Mucosa of rectum (tissue), 2 donors: Measurements from ENCODE around the gene TMC3.
A peak's percentile ranks its signal among the peaks of the same experiment; 100 is the strongest.

Source experiments
- H3K27ac ChIP-seq, 2 donors: one replicate each; pipeline ENCODE4 v1.7.0; 2013; ENCODE audit warnings: inconsistent platforms in 2 of 2, low read depth in 2 of 2, low read length in 2 of 2
- H3K27me3 ChIP-seq, 2 donors: one replicate each; pipeline ENCODE4 v1.7.0; 2013; ENCODE audit warnings: low read length in 2 of 2; ENCODE audit not compliant: control insufficient read depth in 2 of 2, insufficient read depth in 2 of 2
- H3K36me3 ChIP-seq, 2 donors: one replicate each; pipeline ENCODE4 v1.7.0; 2013; ENCODE audit warnings: low read length in 2 of 2; ENCODE audit not compliant: control insufficient read depth in 2 of 2, insufficient read depth in 2 of 2
- H3K4me1 ChIP-seq, 2 donors: one replicate each; pipeline ENCODE4 v1.7.0; 2013; ENCODE audit warnings: low read length in 2 of 2, mild to moderate bottlenecking in 1 of 2; ENCODE audit not compliant: control insufficient read depth in 2 of 2, insufficient read depth in 2 of 2
- H3K4me3 ChIP-seq, 2 donors: one replicate each; pipeline ENCODE4 v1.7.0; 2013; ENCODE audit warnings: low read length in 2 of 2
- H3K9ac ChIP-seq, 2 donors: one replicate each; pipeline ENCODE4 v1.7.0; 2013; ENCODE audit warnings: low read length in 2 of 2, low read depth in 1 of 2, mild to moderate bottlenecking in 1 of 2
- H3K9me3 ChIP-seq, 2 donors: one replicate each; pipeline ENCODE4 v1.7.0; 2013; ENCODE audit warnings: low read length in 2 of 2; ENCODE audit not compliant: control insufficient read depth in 2 of 2
- donor health status: healthy.
- donor health status: Normal muscosa, but diverticular disease.

Gene TMC3

DNA sequence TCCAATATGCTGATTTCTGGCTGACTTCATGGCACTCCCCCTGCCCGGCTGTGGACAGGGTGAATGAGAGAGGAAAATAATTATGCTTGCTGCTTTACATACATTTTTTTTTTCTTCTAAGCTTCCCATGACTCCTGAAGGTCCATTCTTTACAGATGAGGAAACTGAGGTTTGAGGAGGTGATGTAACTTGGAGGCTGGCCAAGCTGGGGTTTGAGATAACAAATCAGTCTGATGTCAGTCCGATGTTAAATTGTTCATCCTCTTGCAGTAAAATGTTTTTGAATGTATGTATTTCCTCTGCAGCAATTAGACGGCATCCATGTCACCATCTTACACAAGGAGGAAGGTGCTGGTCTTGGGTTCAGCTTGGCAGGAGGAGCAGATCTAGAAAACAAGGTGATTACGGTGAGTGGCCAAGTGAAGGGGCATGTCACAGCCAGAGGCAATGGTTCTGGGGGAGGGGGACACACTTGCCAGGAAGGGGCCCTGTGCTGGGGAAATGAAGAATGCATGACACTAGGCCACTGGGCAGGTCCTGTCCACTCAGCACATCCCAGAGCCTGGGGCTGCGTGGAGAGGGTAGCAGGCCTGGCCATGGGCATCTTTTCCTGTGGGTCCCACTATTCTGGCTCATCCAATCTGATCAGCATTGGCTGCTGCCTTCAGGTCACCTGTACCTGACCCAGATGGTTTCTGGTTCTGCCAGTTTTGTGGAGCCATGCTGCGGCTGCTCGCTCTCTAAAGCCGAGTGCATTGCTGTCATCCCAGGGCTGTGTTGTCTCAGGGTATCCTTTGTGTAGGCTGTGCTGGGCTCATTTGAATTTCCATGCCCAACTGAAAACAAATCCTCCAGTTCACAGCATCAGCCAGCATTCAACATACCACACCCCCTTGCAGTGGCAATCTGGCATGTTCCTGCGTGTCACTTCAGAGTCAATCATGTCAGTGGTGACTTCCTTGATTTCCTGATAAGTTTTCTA is 70.5 kb downstream of the TMC3 start:
- Histone ChIP-seq H3K4me1 (peaks cover 9 to 15% of the 10 kb centered on the region in 2 donors), H3K9ac (no peak overlapping the region), H3K36me3 (peaks cover 28 to 42% of the 10 kb centered on the region in 2 donors), H3K9me3 (no peaks in the 10 kb centered on the region), H3K4me3 (peak overlapping the region in 1 of 2 donors; percentile 70), H3K27me3 (no peaks in the 10 kb centered on the region), H3K27ac (peak overlapping the region; percentile 32 to 63)

DNA sequence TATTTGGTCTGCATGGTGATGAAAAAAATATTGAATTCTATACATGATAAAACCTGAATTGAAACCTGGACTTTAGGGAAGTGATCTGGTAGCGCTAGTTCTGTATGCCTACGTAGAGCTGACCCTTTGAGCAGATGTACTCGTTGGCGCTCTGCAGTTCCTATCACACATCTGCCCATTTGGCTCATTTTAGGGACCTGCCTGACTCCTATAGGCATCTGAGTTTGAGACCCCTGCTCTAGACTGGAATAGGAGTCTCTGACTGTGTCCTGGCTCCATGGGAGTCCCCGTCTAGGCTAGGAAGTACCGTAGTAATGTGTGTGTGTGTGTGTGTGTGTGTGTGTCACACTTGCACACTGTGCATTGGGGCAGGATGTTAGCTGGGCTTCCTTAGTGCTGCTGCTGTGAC is 71.3 kb downstream of the TMC3 start:
- peak overlapping the region in 1 of 2 donors; percentile 70 for H3K4me3 ChIP-seq
- no peaks in the 10 kb centered on the region for H3K27me3 ChIP-seq
- no peaks in the 10 kb centered on the region for H3K9me3 ChIP-seq
- H3K36me3 ChIP-seq = peaks cover 21 to 36% of the 10 kb centered on the region in 2 donors
- no peak overlapping the region for H3K9ac ChIP-seq
- peaks cover 9 to 15% of the 10 kb centered on the region in 2 donors for H3K4me1 ChIP-seq
- H3K27ac ChIP-seq = peak overlapping the region; percentile 57 to 63

DNA sequence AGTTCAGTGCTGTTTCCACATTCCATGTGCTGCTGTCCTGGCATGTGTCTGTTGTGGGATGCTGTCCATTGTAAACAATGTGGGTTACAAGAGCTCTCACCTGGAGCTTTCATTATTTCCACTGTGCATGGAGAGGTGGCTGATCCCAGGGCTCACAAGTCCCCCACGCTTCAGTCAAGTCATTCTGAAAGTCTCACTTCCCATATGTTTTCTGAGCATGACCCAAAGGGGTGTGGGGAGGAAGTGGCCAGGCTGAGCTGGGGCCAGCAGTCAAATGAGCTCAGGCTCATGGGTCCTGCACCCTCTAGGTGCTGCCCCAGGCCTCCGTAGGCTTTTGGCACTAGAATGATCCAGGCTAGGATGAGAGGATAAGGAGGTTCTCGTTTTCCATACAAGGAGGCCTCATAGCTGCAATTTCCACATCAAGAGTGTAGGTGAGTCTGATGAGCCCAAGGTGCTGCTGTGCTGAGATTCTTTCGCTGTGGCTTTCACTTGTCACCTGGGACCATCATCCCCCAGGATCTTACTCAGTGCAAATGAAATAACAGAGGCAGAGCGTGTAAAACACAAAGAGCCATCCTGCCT is 72.1 kb downstream of the TMC3 start:
- peaks cover 16 to 28% of the 10 kb centered on the region in 2 donors for H3K36me3 ChIP-seq
- no peaks in the 10 kb centered on the region for H3K27me3 ChIP-seq
- H3K4me3 ChIP-seq = peak overlapping the region in 1 of 2 donors; percentile 70
- H3K4me1 ChIP-seq = peaks cover 9 to 15% of the 10 kb centered on the region in 2 donors
- peak overlapping the region; percentile 57 to 62 for H3K27ac ChIP-seq
- no peak overlapping the region for H3K9ac ChIP-seq
- no peaks in the 10 kb centered on the region for H3K9me3 ChIP-seq

GRCh38 chr15:81301385-81301784 is 72.6 kb downstream of the TMC3 start:
- Histone ChIP-seq H3K36me3 (peaks cover 12 to 28% of the 10 kb centered on the region in 2 donors), H3K9ac (no peak overlapping the region), H3K27me3 (no peaks in the 10 kb centered on the region), H3K9me3 (no peaks in the 10 kb centered on the region), H3K4me1 (peaks cover 12 to 19% of the 10 kb centered on the region in 2 donors), H3K4me3 (peak overlapping the region in 1 of 2 donors; percentile 70), H3K27ac (peak overlapping the region in 1 of 2 donors; percentile 62)

DNA sequence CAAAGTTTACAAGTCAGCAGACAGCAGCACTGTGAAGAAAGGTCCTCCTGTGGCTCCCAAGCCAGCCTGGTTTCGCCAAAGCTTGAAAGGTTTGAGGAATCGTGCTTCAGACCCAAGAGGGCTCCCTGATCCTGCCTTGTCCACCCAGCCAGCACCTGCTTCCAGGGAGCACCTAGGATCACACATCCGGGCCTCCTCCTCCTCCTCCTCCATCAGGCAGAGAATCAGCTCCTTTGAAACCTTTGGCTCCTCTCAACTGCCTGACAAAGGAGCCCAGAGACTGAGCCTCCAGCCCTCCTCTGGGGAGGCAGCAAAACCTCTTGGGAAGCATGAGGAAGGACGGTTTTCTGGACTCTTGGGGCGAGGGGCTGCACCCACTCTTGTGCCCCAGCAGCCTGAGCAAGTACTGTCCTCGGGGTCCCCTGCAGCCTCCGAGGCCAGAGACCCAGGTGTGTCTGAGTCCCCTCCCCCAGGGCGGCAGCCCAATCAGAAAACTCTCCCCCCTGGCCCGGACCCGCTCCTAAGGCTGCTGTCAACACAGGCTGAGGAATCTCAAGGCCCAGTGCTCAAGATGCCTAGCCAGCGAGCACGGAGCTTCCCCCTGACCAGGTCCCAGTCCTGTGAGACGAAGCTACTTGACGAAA is 74.3 kb downstream of the TMC3 start:
- no peaks in the 10 kb centered on the region for H3K9me3 ChIP-seq
- H3K36me3 ChIP-seq = peaks cover 3 to 18% of the 10 kb centered on the region in 2 donors
- H3K4me3 ChIP-seq = peak overlapping the region; percentile 41 to 70
- no peaks in the 10 kb centered on the region for H3K27me3 ChIP-seq
- peak overlapping the region; percentile 28 to 60 for H3K9ac ChIP-seq
- peaks cover 14 to 31% of the 10 kb centered on the region in 2 donors for H3K4me1 ChIP-seq
- peak overlapping the region in 1 of 2 donors; percentile 86 for H3K27ac ChIP-seq

DNA sequence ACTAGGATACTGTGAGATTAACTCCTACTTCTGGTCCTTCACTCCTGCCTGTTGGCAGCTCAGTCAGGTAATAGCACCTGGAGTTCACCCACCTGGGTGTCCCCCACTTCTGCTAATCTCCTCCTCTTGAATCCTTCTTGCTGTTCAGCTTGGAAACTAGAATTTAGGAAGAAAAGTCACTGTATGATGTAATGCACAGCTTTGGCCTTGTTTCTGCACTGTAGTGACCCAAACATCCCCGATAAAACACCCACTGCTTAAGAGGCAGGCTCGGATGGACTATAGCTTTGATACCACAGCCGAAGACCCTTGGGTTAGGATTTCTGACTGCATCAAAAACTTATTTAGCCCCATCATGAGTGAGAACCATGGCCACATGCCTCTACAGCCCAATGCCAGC is 74.9 kb downstream of the TMC3 start:
- Histone ChIP-seq H3K27me3 (no peaks in the 10 kb centered on the region), H3K9me3 (no peaks in the 10 kb centered on the region), H3K4me3 (peak overlapping the region; percentile 41 to 70), H3K4me1 (peaks cover 19 to 31% of the 10 kb centered on the region in 2 donors), H3K27ac (peak overlapping the region in 1 of 2 donors; percentile 86), H3K36me3 (peaks cover 3 to 18% of the 10 kb centered on the region in 2 donors), H3K9ac (peak overlapping the region; percentile 28 to 60)

DNA sequence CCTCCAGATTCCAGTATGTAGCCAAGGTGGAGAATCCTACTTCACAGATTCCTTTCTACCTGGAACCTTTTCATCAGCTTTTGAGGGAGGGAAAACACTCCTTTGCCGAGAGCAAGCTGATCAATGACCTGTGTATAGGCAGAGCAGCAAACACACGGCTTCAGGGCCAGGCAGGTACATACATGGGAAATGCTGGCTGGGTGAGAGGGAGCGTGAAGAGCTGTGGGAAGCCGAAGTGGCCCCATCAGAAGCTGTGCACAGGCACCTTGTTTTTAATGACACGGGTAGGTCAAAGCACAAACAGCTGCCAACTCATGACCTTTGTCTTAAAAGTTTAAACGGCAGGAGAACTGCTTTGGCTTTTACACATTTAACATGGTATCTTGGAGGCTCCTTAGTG is 75.4 kb downstream of the TMC3 start:
- peaks cover 3 to 13% of the 10 kb centered on the region in 2 donors for H3K36me3 ChIP-seq
- no peaks in the 10 kb centered on the region for H3K9me3 ChIP-seq
- peak overlapping the region; percentile 1 to 63 for H3K9ac ChIP-seq
- peaks cover 15 to 28% of the 10 kb centered on the region in 2 donors for H3K4me1 ChIP-seq
- peak overlapping the region; percentile 11 to 70 for H3K4me3 ChIP-seq
- peak overlapping the region in 1 of 2 donors; percentile 86 for H3K27ac ChIP-seq
- no peaks in the 10 kb centered on the region for H3K27me3 ChIP-seq

- H3K4me1 ChIP-seq = peaks cover 12 to 26% of the 10 kb centered on the region in 2 donors
- H3K36me3 ChIP-seq = peaks cover 3 to 8% of the 10 kb centered on the region in 2 donors
- no peaks in the 10 kb centered on the region for H3K27me3 ChIP-seq
- peak overlapping the region; percentile 44 to 70 for H3K4me3 ChIP-seq
- H3K9me3 ChIP-seq = no peaks in the 10 kb centered on the region
- peak overlapping the region; percentile 5 to 63 for H3K9ac ChIP-seq
- H3K27ac ChIP-seq = peak overlapping the region; percentile 72 to 86
These were observed 76.1 kb downstream of the TMC3 start for GRCh38 chr15:81297603-81298575.

DNA sequence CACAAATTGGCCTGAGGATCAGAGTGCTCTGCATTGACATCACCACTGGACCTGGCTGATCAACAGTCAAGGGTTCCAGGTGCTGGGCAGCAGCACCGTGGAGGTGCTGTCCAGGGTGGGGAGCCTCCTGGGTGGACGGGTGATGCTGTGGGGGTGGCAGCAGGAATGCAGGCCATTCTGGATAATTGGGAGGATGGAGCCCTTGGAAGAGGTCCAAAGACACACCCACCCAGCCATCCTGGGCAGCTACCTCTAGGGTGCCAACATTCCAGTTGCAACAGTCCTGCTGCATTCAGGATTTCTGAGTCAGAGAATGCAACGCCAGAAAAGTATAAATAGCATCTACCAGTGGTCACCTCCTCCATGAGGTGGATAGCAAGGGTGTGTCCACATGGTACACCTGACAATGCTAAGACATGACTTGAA is 76.9 kb downstream of the TMC3 start:
- H3K4me1 ChIP-seq = peaks cover 10 to 25% of the 10 kb centered on the region in 2 donors
- H3K4me3 ChIP-seq = peak overlapping the region; percentile 44 to 70

More for the DNA sequence above, 76.9 kb downstream of the TMC3 start:
- Histone ChIP-seq H3K9me3 (no peaks in the 10 kb centered on the region), H3K36me3 (peaks cover 0 to 6% of the 10 kb centered on the region in 2 donors), H3K9ac (peak overlapping the region; percentile 5 to 63), H3K27me3 (no peaks in the 10 kb centered on the region), H3K27ac (peak overlapping the region; percentile 72 to 86)
